Activated B cell treated with CpG ODN at 0.5 μM for 24 hours (primary cell): Measurements from ENCODE around the gene FOXJ3. TPM values are rescaled to one million over a fixed set of nuclear protein-coding genes. Genes with fewer than 3 reads are reported as not detected.

Experiments used
- ATAC-seq: fragments of 200-7000 bp; cut with Tn5 transposase; one replicate; pipeline ENCODE4 v1.10.0; 2021; ENCODE audit warnings: low read depth, mild to moderate bottlenecking, moderate library complexity
- CTCF ChIA-PET: fragments of 350-600 bp; sonication (Branson Sonifier 250); formaldehyde crosslinking; loops from one replicate; lab custom pipeline; 2021; ENCODE audit warnings: antibody characterized with exemption; lab: Charles Lee
- POLR2A ChIA-PET: fragments of 350-600 bp; sonication (Branson Sonifier 250); formaldehyde crosslinking; loops from one replicate; lab custom pipeline; 2021; ENCODE audit warnings: antibody characterized with exemption; lab: Charles Lee
- DNase-seq: peaks from one replicate; pipeline ENCODE4 v3.0.0; 2022
- H3K27ac Mint-ChIP-seq: one replicate; pipeline ENCODE4 v1.8.0; 2020; ENCODE audit warnings: mixed read lengths
- H3K27me3 Mint-ChIP-seq: one replicate; pipeline ENCODE4 v1.8.0; 2021; ENCODE audit warnings: mixed read lengths
- H3K36me3 Mint-ChIP-seq: one replicate; pipeline ENCODE4 v1.8.0; 2021; ENCODE audit warnings: low read depth, mixed read lengths
- H3K4me1 Mint-ChIP-seq: one replicate; pipeline ENCODE4 v1.8.0; 2021; ENCODE audit warnings: mixed read lengths
- H3K4me3 Mint-ChIP-seq: one replicate; pipeline ENCODE4 v1.8.0; 2020; ENCODE audit warnings: mild to moderate bottlenecking, mixed read lengths
- H3K9me3 Mint-ChIP-seq: one replicate; pipeline ENCODE4 v1.8.0; 2020; ENCODE audit warnings: mixed read lengths
- intact Hi-C: fragments of 100-400 bp; cut with micrococcal nuclease; formaldehyde crosslinking; loops from one replicate; pipeline ENCODE4 v1.15.1; 2024
- total RNA-seq: library from RNA; stranded (reverse); gene quantifications from 2 replicates; pipeline ENCODE4 v1.2.3, GENCODE V29; 2022
- TF ChIP-seq, protein P1 (sequence below): fragments of 200-600 bp; IDR thresholded peaks from one replicate; pipeline ENCODE4 v1.8.0; 2022; ENCODE audit warnings: antibody characterized with exemption, mild to moderate bottlenecking

FOXJ3 gene
- total RNA-seq, 1 donor from 2014 or later: 63.9 TPM

- Mint-ChIP-seq H3K36me3 (peaks cover 17% of the 10 kb centered on the region), H3K27ac (no peak overlapping the region), H3K9me3 (no peaks in the 10 kb centered on the region), H3K4me3 (no peak overlapping the region), H3K27me3 (no peaks in the 10 kb centered on the region), H3K4me1 (peaks cover 69% of the 10 kb centered on the region)
- ChIA-PET POLR2A (no interaction called here), CTCF (interaction anchor here (1.3 kb wide), 1 partner anchor 434 kb away, joined by 3 read pairs; no protein-coding TSS in a partner anchor)
- ATAC-seq (no peak), DNase-seq (no peak)
- TF ChIP-seq, protein P1, sequence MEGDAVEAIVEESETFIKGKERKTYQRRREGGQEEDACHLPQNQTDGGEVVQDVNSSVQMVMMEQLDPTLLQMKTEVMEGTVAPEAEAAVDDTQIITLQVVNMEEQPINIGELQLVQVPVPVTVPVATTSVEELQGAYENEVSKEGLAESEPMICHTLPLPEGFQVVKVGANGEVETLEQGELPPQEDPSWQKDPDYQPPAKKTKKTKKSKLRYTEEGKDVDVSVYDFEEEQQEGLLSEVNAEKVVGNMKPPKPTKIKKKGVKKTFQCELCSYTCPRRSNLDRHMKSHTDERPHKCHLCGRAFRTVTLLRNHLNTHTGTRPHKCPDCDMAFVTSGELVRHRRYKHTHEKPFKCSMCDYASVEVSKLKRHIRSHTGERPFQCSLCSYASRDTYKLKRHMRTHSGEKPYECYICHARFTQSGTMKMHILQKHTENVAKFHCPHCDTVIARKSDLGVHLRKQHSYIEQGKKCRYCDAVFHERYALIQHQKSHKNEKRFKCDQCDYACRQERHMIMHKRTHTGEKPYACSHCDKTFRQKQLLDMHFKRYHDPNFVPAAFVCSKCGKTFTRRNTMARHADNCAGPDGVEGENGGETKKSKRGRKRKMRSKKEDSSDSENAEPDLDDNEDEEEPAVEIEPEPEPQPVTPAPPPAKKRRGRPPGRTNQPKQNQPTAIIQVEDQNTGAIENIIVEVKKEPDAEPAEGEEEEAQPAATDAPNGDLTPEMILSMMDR: no peak
- intact Hi-C loops: no loop called here
These were observed 19.5 kb downstream of the FOXJ3 start for GRCh38 chr1:42315500-42315899.

DNA sequence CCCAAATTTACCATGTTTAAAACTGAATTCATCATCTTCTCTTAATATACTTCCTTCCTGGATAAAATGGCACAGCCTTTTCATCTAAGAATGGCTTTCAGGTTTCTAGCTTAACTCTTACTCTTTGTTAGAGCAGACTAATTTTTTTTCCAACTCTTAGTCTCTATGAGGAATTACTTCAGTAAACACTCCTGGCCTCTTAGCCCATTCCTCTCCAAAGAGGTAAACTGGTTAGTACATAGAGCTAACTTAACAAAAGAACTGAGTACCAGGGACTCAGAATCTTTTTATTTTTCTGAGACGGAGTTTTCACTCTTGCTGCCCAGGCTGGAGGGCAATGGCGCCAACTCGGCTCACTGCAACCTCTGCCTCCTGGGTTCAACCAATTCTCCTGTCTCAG, 21.1 kb downstream of the FOXJ3 start:
- H3K27me3 Mint-ChIP-seq: no peaks in the 10 kb centered on the region
- H3K9me3 Mint-ChIP-seq: no peaks in the 10 kb centered on the region
- ChIA-PET CTCF (no interaction called here), POLR2A (no interaction called here)
- no peak for DNase-seq
- TF ChIP-seq, protein P1: no peak
- H3K4me1 Mint-ChIP-seq: peaks cover 55% of the 10 kb centered on the region
- peaks cover 26% of the 10 kb centered on the region for H3K36me3 Mint-ChIP-seq
- no peak for ATAC-seq
- no peak overlapping the region for H3K27ac Mint-ChIP-seq
- intact Hi-C loops: no loop called here
- no peak overlapping the region for H3K4me3 Mint-ChIP-seq

- peaks cover 47% of the 10 kb centered on the region for H3K4me1 Mint-ChIP-seq
- ChIA-PET POLR2A (no interaction called here), CTCF (no interaction called here)
- ATAC-seq: no peak
- no peak overlapping the region for H3K27ac Mint-ChIP-seq
- intact Hi-C loops: no loop called here
- DNase-seq: no peak
- H3K36me3 Mint-ChIP-seq: peaks cover 27% of the 10 kb centered on the region
- H3K4me3 Mint-ChIP-seq: no peak overlapping the region
- TF ChIP-seq, protein P1: no peak
- no peaks in the 10 kb centered on the region for H3K27me3 Mint-ChIP-seq
- no peaks in the 10 kb centered on the region for H3K9me3 Mint-ChIP-seq
These were observed 22.3 kb downstream of the FOXJ3 start for GRCh38 chr1:42312576-42313212.

GRCh38 chr1:42311897-42312296, 23.1 kb downstream of the FOXJ3 start:
- Mint-ChIP-seq H3K36me3 (peaks cover 29% of the 10 kb centered on the region), H3K27me3 (no peaks in the 10 kb centered on the region), H3K4me3 (no peak overlapping the region), H3K27ac (no peak overlapping the region), H3K4me1 (peaks cover 41% of the 10 kb centered on the region), H3K9me3 (no peaks in the 10 kb centered on the region)
- DNase-seq: no peak
- ATAC-seq: no peak
- CTCF ChIA-PET: no interaction called here
- intact Hi-C loops: no loop called here
- TF ChIP-seq, protein P1: no peak
- POLR2A ChIA-PET: no interaction called here

- Mint-ChIP-seq H3K4me1 (peaks cover 36% of the 10 kb centered on the region), H3K36me3 (peaks cover 31% of the 10 kb centered on the region), H3K4me3 (no peak overlapping the region), H3K9me3 (no peaks in the 10 kb centered on the region), H3K27me3 (no peaks in the 10 kb centered on the region), H3K27ac (no peak overlapping the region)
- intact Hi-C loops: no loop called here
- POLR2A ChIA-PET: no interaction called here
- CTCF ChIA-PET: no interaction called here
- ATAC-seq (no peak), DNase-seq (no peak)
- TF ChIP-seq, protein P1: no peak
These were observed 23.9 kb downstream of the FOXJ3 start for GRCh38 chr1:42311138-42311537.
